ENCODE results near the gene FAXC.
A peak's percentile ranks its signal among the peaks of the same experiment; 100 is the strongest.

FAXC gene

DNA sequence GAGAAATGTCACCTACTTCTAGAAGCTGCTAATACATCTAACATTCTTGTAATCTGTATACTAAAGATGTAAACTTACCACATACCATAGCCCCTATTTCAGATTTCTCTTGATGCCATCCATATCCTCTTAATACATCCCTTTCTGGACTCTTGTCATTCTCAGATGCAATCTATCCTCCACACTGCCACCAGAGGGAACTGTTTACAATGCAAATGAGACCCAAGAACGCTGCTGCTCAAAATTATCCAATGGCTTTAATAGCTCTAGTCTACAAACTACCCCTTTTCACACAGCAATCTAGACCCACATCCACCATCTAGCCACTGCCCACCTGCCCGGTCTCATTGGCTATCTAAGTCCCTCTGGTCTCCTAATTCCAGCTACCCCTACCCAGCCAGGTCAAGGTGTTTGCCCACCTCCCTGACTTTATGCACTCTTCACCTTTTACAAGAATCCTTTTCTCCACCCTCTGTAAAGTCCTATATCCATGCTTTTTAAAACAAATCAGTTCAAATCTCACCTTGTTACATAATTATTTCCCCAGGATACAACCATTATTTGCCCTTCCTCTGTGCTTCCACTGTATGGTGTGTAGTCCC lies 14.8 kb downstream of the FAXC start:
- Mint-ChIP-seq H3K9me3 (no peaks in the 10 kb centered on the region), H3K27ac (no peak overlapping the region), H3K36me3 (ENCODE audit: low read depth) (no peaks in the 10 kb centered on the region), H3K27me3 (ENCODE audit: low read depth, poor library complexity) (no peaks in the 10 kb centered on the region), H3K4me1 (peaks cover 37% of the 10 kb centered on the region), H3K4me3 (no peak overlapping the region)
- TF ChIP-seq, protein P1, sequence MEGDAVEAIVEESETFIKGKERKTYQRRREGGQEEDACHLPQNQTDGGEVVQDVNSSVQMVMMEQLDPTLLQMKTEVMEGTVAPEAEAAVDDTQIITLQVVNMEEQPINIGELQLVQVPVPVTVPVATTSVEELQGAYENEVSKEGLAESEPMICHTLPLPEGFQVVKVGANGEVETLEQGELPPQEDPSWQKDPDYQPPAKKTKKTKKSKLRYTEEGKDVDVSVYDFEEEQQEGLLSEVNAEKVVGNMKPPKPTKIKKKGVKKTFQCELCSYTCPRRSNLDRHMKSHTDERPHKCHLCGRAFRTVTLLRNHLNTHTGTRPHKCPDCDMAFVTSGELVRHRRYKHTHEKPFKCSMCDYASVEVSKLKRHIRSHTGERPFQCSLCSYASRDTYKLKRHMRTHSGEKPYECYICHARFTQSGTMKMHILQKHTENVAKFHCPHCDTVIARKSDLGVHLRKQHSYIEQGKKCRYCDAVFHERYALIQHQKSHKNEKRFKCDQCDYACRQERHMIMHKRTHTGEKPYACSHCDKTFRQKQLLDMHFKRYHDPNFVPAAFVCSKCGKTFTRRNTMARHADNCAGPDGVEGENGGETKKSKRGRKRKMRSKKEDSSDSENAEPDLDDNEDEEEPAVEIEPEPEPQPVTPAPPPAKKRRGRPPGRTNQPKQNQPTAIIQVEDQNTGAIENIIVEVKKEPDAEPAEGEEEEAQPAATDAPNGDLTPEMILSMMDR (IDR thresholded peaks at IDR 0.05), result peak; percentile 53
- no peak for DNase-seq

DNA sequence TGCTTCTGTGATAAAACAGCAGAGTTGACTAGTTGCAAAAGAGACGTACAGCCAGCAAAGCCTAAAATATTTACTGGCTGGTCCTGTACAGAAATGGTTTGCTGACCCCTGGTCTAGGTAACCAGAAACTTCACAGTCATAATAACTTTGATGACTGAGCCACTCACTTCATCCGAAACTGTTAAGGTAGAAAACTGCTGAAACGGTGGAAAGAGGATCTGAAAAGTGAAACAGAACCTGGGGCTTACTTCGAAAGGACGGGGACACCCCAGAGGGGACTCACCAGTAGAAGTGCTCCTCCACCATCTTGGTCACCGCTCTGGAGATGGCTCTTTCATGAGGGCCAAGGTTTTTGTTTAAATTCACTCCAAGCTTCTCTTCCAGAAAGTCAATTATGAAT lies 16.4 kb downstream of the FAXC start:
- TF ChIP-seq, protein P1 (IDR thresholded peaks at IDR 0.05), result no peak
- Mint-ChIP-seq H3K27ac (no peak overlapping the region), H3K4me3 (no peak overlapping the region), H3K4me1 (peaks cover 37% of the 10 kb centered on the region), H3K27me3 (ENCODE audit: low read depth, poor library complexity) (no peaks in the 10 kb centered on the region), H3K9me3 (no peaks in the 10 kb centered on the region), H3K36me3 (ENCODE audit: low read depth) (no peaks in the 10 kb centered on the region)
- no peak for DNase-seq

DNA sequence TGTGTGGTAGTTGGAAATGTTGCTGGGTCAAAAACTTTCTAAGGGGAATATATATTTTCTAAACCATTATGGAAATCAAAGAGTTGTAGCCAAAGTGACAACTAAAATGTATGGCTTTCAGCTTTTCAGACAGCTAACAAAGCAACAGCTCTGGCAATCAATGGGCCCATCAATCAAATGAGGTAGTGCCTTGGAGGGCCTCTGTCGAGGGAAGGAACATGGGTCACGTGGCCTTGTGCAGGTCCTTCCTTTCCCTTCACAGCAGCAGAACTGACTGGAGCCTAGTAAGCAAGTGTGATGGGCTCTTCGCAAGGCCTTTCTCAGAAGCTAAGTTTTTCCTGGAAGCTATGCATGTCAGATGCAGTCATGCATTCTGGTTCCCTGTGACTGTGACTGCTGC lies 17.9 kb downstream of the FAXC start:
- H3K4me1 Mint-ChIP-seq, result peaks cover 31% of the 10 kb centered on the region
- no peaks in the 10 kb centered on the region for H3K27me3 Mint-ChIP-seq (ENCODE audit: low read depth, poor library complexity)
- no peak for DNase-seq
- H3K4me3 Mint-ChIP-seq, result no peak overlapping the region
- H3K9me3 Mint-ChIP-seq, result no peaks in the 10 kb centered on the region
- H3K36me3 Mint-ChIP-seq (ENCODE audit: low read depth), result no peaks in the 10 kb centered on the region
- no peak overlapping the region for H3K27ac Mint-ChIP-seq
- TF ChIP-seq, protein P1 (IDR thresholded peaks at IDR 0.05), result no peak

DNA sequence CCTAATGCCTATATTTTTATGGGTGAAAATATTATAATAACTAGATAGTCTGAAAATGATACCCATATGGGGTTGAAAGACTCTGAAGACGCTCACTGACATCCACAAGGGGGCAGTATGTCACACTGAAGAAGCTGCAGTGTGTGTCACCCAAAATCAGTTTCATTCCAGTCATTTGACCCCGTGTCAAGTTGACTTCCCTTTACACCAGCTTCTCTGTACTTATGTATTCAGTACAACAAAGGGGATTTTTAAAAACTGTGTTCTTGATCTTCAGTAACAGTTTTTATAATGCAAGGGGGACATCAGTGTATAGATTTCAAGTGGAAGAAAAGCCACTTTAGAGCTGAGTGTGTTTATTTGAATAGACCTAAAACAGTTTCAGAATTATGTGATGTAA lies 19.3 kb downstream of the FAXC start:
- H3K4me1 Mint-ChIP-seq, result peaks cover 25% of the 10 kb centered on the region
- no peak overlapping the region for H3K27ac Mint-ChIP-seq
- H3K36me3 Mint-ChIP-seq (ENCODE audit: low read depth), result no peaks in the 10 kb centered on the region
- H3K4me3 Mint-ChIP-seq, result no peak overlapping the region
- H3K9me3 Mint-ChIP-seq, result no peaks in the 10 kb centered on the region
- peak; percentile 52 for DNase-seq
- no peaks in the 10 kb centered on the region for H3K27me3 Mint-ChIP-seq (ENCODE audit: low read depth, poor library complexity)
- TF ChIP-seq, protein P1 (IDR thresholded peaks at IDR 0.05), result peak; percentile 68

DNA sequence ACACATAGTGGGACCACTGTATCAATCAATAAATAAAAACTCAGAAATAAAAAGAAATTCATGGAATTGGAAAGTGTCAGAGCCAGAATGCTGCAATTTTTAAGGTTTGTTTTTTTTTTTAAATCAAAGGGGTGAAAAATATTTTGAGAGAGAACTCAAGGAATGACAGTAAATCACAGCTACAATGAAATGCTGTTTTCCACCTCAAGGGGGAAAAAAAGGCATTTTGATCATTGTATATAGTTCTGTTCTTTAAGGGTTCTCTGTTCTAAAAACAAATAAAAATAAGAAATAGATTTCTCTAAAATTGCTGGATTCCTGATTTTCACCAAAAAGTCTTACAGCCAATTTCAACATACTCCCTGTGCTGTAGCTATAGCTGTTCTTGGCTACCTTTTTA lies 24.5 kb downstream of the FAXC start:
- no peak for DNase-seq
- TF ChIP-seq, protein P1 (IDR thresholded peaks at IDR 0.05), result no peak
- peaks cover under 1% of the 10 kb centered on the region for H3K4me1 Mint-ChIP-seq

DNA sequence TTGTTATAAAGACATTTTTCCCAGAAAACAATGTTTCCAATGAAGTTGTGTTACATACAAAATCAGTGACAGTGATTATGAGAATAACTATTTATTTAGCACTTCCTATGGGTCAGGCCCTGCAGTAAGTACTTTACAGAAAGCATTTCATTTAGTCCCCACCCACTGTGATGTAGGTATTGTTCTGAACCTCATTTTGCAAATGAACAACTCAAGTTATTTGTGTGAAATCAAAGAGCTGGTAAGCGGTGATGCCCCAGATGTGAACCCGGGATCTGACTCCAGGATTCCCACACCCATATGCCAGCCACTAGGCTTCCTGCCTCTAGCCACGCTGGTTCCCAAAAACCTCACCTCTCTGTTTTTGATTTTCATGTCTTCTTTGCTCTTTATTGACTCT lies 30.9 kb downstream of the FAXC start:
- TF ChIP-seq, protein P1 (IDR thresholded peaks at IDR 0.05), result no peak
- Mint-ChIP-seq H3K9me3 (no peaks in the 10 kb centered on the region), H3K27ac (no peak overlapping the region), H3K27me3 (ENCODE audit: low read depth, poor library complexity) (no peaks in the 10 kb centered on the region), H3K4me1 (peaks cover 10% of the 10 kb centered on the region), H3K4me3 (no peak overlapping the region), H3K36me3 (ENCODE audit: low read depth) (peaks cover 9% of the 10 kb centered on the region)
- DNase-seq, result no peak

More for the DNA sequence above, 24.5 kb downstream of the FAXC start:
- no peak overlapping the region for H3K4me3 Mint-ChIP-seq
- no peaks in the 10 kb centered on the region for H3K36me3 Mint-ChIP-seq (ENCODE audit: low read depth)
- H3K9me3 Mint-ChIP-seq, result no peaks in the 10 kb centered on the region
- no peaks in the 10 kb centered on the region for H3K27me3 Mint-ChIP-seq (ENCODE audit: low read depth, poor library complexity)
- no peak overlapping the region for H3K27ac Mint-ChIP-seq
